ENCODE results near the gene TMOD1.
"Not testable (repeated sequence)": the region's sequence is repeated elsewhere in the genome, so short reads cannot be mapped to it uniquely, and the experiment has no call there.

- not testable (repeated sequence) for TF ChIP-seq CTCF (IDR thresholded peaks at IDR 0.05 in 4 of 5, conservative IDR thresholded peaks at IDR 0.05 in 1 of 5); POLR2A (IDR thresholded peaks at IDR 0.05)
Measured at GRCh38 chr9:97622483-97622882, 121.0 kb downstream of the TMOD1 start.

All from gastrocnemius medialis (tissue), 4 donors.